ENCODE results near the gene HSD17B11. TPM values are rescaled to one million over a fixed set of nuclear protein-coding genes. Genes with fewer than 3 reads are reported as not detected.
"Not testable (repeated sequence)": the region's sequence is repeated elsewhere in the genome, so short reads cannot be mapped to it uniquely, and the experiment has no call there.

HSD17B11 gene
- total RNA-seq, 4 donors from 2014 or later, result 62.0 to 142 (median 105) TPM

DNA sequence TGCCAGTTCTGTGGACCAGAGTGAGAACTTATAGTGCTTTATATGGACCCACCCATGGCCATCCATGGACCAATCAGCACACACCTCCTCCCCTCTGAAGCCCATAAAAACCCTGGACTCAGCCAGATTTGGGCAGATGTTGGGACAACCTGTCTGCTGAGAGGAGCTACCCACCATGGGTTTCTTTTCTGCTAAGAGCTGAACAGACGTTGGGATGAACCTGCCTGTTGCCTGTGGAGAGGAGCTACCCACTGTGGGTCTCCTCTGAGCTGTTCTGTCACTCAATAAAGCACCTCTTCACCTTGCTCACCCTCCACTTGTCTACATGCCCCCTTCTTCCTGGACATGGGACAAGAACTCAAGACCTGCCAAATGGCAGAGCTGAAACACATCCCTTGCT, 9.0 kb upstream of the HSD17B11 start:
- no peak overlapping the region for H3K4me3 ChIP-seq
- H3K36me3 ChIP-seq, result no peaks in the 10 kb centered on the region
- no peak for DNase-seq
- no peak overlapping the region for H3K27ac ChIP-seq
- H3K9me3 ChIP-seq, result no peaks in the 10 kb centered on the region
- no peaks in the 10 kb centered on the region for H3K27me3 ChIP-seq
- H3K4me1 ChIP-seq, result no peaks in the 10 kb centered on the region
- TF ChIP-seq POLR2A (IDR thresholded peaks at IDR 0.05), result no peak
- intact Hi-C loops (cut with DNase I; ENCODE audit: low total_unique reads), result no loop called here

DNA sequence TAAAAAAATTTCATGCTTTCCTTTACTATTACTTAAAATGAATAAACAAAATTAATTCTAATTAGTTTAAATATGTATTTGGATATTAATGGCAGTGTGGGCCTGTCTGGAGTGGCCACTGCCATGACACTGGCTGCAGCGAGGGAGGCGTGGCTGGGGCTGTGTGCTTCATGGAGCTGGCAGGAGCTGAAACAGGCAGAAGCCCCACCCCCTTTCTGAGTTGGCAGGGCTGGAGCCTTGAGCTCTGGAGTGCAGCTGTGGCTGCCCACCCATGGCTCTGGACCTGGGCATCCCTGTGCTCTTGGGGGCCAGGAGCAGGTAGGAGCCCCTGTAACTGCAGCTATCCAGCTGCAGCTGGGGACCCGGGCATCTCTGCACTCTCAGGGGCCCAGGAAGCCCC, 8.2 kb upstream of the HSD17B11 start:
- no peak for DNase-seq
- intact Hi-C loops (cut with DNase I; ENCODE audit: low total_unique reads), result no loop called here
- H3K27me3 ChIP-seq, result no peaks in the 10 kb centered on the region
- H3K36me3 ChIP-seq, result no peaks in the 10 kb centered on the region
- TF ChIP-seq, protein P1, sequence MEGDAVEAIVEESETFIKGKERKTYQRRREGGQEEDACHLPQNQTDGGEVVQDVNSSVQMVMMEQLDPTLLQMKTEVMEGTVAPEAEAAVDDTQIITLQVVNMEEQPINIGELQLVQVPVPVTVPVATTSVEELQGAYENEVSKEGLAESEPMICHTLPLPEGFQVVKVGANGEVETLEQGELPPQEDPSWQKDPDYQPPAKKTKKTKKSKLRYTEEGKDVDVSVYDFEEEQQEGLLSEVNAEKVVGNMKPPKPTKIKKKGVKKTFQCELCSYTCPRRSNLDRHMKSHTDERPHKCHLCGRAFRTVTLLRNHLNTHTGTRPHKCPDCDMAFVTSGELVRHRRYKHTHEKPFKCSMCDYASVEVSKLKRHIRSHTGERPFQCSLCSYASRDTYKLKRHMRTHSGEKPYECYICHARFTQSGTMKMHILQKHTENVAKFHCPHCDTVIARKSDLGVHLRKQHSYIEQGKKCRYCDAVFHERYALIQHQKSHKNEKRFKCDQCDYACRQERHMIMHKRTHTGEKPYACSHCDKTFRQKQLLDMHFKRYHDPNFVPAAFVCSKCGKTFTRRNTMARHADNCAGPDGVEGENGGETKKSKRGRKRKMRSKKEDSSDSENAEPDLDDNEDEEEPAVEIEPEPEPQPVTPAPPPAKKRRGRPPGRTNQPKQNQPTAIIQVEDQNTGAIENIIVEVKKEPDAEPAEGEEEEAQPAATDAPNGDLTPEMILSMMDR (IDR thresholded peaks at IDR 0.05), result no peak
- TF ChIP-seq POLR2A (IDR thresholded peaks at IDR 0.05), result no peak
- H3K27ac ChIP-seq, result no peak overlapping the region
- H3K4me1 ChIP-seq, result no peaks in the 10 kb centered on the region
- H3K9me3 ChIP-seq, result no peaks in the 10 kb centered on the region
- H3K4me3 ChIP-seq, result no peak overlapping the region

DNA sequence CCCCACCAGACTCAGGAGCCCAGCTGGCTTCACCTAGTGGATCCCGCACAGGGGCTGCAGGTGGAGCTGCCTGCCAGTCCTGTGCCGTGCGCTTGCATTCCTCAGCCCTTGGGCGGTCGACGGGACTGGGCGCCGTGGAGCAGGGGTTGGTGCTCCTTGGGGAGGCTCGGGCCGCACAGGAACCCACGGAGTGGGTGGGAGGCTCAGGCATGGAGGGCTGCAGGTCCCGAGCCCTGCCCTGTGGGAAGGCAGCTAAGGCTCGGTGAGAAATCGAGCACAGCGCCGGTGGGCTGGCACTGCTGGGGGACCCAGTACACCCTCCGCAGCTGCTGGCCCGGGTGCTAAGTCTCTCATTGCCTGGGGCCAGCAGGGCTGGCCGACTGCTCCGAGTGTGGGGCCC, 4.9 kb upstream of the HSD17B11 start:
- H3K36me3 ChIP-seq; H3K27ac ChIP-seq; H3K9me3 ChIP-seq; H3K27me3 ChIP-seq; H3K4me3 ChIP-seq; H3K4me1 ChIP-seq; intact Hi-C loops (cut with DNase I; ENCODE audit: low total_unique reads); DNase-seq: not testable (repeated sequence)

DNA sequence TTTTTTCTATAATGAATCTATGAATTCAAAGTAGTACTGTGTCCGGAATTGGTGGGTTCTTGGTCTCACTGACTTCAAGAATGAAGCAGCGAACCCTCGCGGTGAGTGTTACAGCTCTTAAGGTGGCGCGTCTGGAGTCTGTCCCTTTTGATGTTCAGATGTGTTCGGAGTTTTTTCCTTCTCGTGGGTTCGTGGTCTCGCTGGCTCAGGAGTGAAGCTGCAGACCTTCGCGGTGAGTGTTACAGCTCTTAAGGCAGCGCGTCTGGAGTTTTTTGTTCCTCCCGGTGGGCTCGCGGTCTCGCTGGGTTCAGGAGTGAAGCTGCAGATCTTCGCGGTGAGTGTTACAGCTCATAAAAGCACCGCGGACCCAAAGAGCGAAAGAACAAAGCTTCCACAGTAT, 4.1 kb upstream of the HSD17B11 start:
- H3K4me1 ChIP-seq; intact Hi-C loops (cut with DNase I; ENCODE audit: low total_unique reads); H3K36me3 ChIP-seq; DNase-seq; H3K27me3 ChIP-seq; H3K9me3 ChIP-seq; H3K4me3 ChIP-seq; H3K27ac ChIP-seq: not testable (repeated sequence)

DNA sequence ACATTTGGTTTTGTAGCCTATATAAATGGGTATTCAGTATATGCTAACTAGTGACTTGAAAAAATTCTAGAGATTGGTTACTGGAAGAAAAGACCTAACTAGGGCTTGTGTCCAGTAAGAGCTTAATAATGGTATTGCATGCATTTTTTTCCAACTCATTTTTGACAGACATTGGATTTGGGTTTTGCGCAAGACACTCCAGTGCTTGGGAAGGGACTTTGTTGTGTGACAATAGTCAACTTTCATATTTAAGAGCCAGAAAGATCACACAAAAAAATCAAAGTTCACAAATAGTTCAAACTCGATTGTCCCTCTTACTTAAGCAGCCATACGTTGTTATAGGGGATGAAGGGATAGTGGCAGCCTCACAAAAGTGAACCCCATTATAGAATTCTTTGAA, 1.2 kb upstream of the HSD17B11 start:
- H3K27ac ChIP-seq, result peak overlapping the region; percentile 94 to 97
- peak overlapping the region in 1 of 2 donors; percentile 59 for H3K4me3 ChIP-seq
- TF ChIP-seq, protein P1 (IDR thresholded peaks at IDR 0.05), result no peak
- no peak for TF ChIP-seq POLR2A (IDR thresholded peaks at IDR 0.05)
- H3K4me1 ChIP-seq, result no peaks in the 10 kb centered on the region
- H3K36me3 ChIP-seq, result no peaks in the 10 kb centered on the region
- DNase-seq, result no peak
- intact Hi-C loops (cut with DNase I; ENCODE audit: low total_unique reads), result no loop called here
- H3K9me3 ChIP-seq, result peaks cover 0 to 4% of the 10 kb centered on the region in 2 donors
- H3K27me3 ChIP-seq, result no peaks in the 10 kb centered on the region

DNA sequence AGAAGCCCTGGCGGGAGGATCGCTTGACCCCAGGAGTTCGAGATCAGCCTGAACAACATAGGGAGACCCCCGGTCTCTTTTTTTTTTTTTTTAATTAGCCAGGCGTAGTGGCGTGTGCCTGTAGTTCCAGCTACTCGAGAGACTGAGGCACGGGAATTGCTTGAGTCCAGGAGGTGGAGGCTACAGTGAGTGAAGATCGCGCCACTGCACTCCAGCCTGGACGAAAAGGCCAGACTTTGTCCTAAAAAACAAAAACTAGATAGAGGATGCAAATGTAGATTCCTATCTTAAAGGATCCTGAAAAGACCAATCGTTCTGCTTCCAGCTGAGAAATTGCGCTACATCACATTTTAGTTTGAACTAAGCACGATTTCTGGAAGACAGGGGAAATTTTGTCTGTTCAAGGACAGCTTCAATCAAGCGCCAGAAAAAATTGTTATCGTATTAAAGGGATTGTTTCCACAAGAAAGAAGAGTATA, 627 bp upstream of the HSD17B11 start:
- DNase-seq, result no peak
- Histone ChIP-seq H3K36me3 (no peaks in the 10 kb centered on the region), H3K4me1 (no peaks in the 10 kb centered on the region), H3K27me3 (no peaks in the 10 kb centered on the region), H3K9me3 (peaks cover 0 to 4% of the 10 kb centered on the region in 2 donors), H3K4me3 (peak overlapping the region; percentile 54 to 59), H3K27ac (peak overlapping the region; percentile 94 to 97)
- intact Hi-C loops (cut with DNase I; ENCODE audit: low total_unique reads), result no loop called here
- TF ChIP-seq, protein P1 (IDR thresholded peaks at IDR 0.05), result no peak
- TF ChIP-seq POLR2A (IDR thresholded peaks at IDR 0.05), result no peak

DNA sequence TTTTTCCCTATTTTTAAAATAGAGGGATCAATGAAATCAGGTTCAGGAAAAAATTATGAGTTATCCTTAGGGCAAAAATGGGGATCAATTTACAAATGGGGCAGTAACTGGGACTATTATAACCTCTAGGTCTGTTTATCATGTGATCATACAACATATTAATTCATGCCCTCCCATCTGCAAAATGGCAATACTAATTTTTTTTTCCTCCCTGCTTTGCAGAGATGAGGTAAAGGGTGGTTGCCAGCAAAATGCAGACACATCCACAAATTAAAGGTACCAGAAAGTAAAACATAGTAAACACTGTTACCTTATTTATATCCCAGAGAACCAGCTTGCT, 467 bp downstream of the HSD17B11 start:
- peak overlapping the region; percentile 94 to 97 for H3K27ac ChIP-seq
- intact Hi-C loops (cut with DNase I; ENCODE audit: low total_unique reads), result no loop called here
- H3K4me1 ChIP-seq, result no peaks in the 10 kb centered on the region
- TF ChIP-seq POLR2A (IDR thresholded peaks at IDR 0.05), result no peak
- TF ChIP-seq, protein P1 (IDR thresholded peaks at IDR 0.05), result no peak
- DNase-seq, result no peak
- H3K4me3 ChIP-seq, result peak overlapping the region; percentile 54 to 59
- H3K27me3 ChIP-seq, result no peaks in the 10 kb centered on the region
- peaks cover 0 to 4% of the 10 kb centered on the region in 2 donors for H3K9me3 ChIP-seq
- no peaks in the 10 kb centered on the region for H3K36me3 ChIP-seq

DNA sequence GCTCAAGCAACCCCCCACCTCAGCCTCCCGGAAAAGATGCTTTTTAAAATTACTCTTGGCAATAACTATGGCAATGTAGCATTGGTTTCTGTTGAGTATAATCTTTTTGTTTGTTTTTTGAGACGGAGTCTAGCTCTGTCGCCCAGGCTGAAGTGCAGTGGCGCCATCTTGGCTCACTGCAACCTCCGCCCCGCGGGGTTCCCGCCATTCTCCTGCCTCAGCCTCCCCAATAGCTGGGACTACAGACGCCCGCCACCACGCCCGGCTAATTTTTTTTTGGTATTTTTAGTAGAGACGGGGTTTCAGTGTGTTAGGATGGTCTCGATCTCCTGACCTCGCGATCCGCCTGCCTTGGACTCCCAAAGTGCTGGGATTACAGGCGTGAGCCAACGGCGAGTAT, 933 bp downstream of the HSD17B11 start:
- Histone ChIP-seq H3K27ac (peak overlapping the region; percentile 94 to 97), H3K4me3 (peak overlapping the region; percentile 54 to 59)
- H3K27me3 ChIP-seq; H3K36me3 ChIP-seq; DNase-seq; intact Hi-C loops (cut with DNase I; ENCODE audit: low total_unique reads); H3K9me3 ChIP-seq; H3K4me1 ChIP-seq: not testable (repeated sequence)
